B cell (primary cell): Measurements from ENCODE around the gene TYRP1. TPM values are rescaled to one million over a fixed set of nuclear protein-coding genes. Genes with fewer than 3 reads are reported as not detected.

Source experiments
- ATAC-seq: fragments of 200-7000 bp; cut with Tn5 transposase; one replicate; pipeline ENCODE4 v1.10.0; 2021; ENCODE audit warnings: low read depth, mild to moderate bottlenecking, moderate number of reproducible peaks, moderate library complexity
- CTCF ChIA-PET: fragments of 350-600 bp; sonication (Branson Sonifier 250); formaldehyde crosslinking; loops from one replicate; lab custom pipeline; 2021; ENCODE audit warnings: antibody characterized with exemption, inconsistent platforms; lab: Charles Lee
- POLR2A ChIA-PET: fragments of 350-600 bp; sonication (Branson Sonifier 250); formaldehyde crosslinking; loops from one replicate; lab custom pipeline; 2021; ENCODE audit warnings: antibody characterized with exemption; lab: Charles Lee
- DNase-seq: peaks from one replicate; pipeline ENCODE4 v3.0.0; 2013
- H2AFZ ChIP-seq: 2 replicates; pipeline ENCODE4 v1.6.1; 2012; ENCODE audit warnings: mild to moderate bottlenecking, low read depth, low read length; ENCODE audit not compliant: insufficient read depth, poor library complexity, severe bottlenecking
- H3K27ac ChIP-seq, 2 donors: 1 replicate in 1 of 2; 2 replicates in 1 of 2; pipeline ENCODE4 v1.5.1; 2012 to 2013; ENCODE audit warnings: low read length in 2 of 2, mild to moderate bottlenecking in 2 of 2, moderate library complexity in 1 of 2
- H3K27me3 ChIP-seq, 4 experiments: fragments of 200-600 bp in 1 of 4; sonication (generic) in 1 of 4; replicated peaks in 1 of 4; 1 replicate in 2 of 4; 2 replicates in 2 of 4; pipeline versions ENCODE4 v1.6.1 to v1.7.0; 2013 to 2016; ENCODE audit warnings: low read length in 3 of 4, mild to moderate bottlenecking in 2 of 4, mixed read lengths in 1 of 4, moderate library complexity in 1 of 4; ENCODE audit not compliant: insufficient read depth in 4 of 4, control insufficient read depth in 3 of 4; ENCODE audit errors: control extremely low read depth in 1 of 4
- H3K36me3 ChIP-seq, 2 experiments: replicated peaks in 1 of 2; 1 replicate in 1 of 2; 2 replicates in 1 of 2; pipeline versions ENCODE4 v1.6.1 to v1.7.1; 2013; ENCODE audit warnings: low read length in 1 of 2; ENCODE audit not compliant: insufficient read depth in 2 of 2, control insufficient read depth in 1 of 2; ENCODE audit errors: control extremely low read depth in 1 of 2, extremely low read depth in 1 of 2
- H3K4me1 ChIP-seq, 2 donors: fragments of 200-600 bp in 1 of 2; sonication (generic) in 1 of 2; 1 replicate in 1 of 2; 2 replicates in 1 of 2; pipeline versions ENCODE4 v1.5.1 to v1.6.1; 2013 to 2017; ENCODE audit warnings: low read length in 2 of 2; ENCODE audit not compliant: control insufficient read depth in 2 of 2, insufficient read depth in 2 of 2
- H3K4me2 ChIP-seq: replicated peaks from 2 replicates; pipeline ENCODE3; 2012; ENCODE audit warnings: mild to moderate bottlenecking, low read depth, low read length; ENCODE audit not compliant: poor library complexity, severe bottlenecking
- H3K4me3 ChIP-seq, 5 experiments: fragments of 200-600 bp in 1 of 5; sonication (generic) in 1 of 5; 1 replicate in 3 of 5; 2 replicates in 2 of 5; pipeline versions ENCODE4 v1.5.1 to v1.7.0; 2011 to 2016; ENCODE audit warnings: low read length in 4 of 5, mild to moderate bottlenecking in 4 of 5, low read depth in 2 of 5, control low read depth in 1 of 5, moderate library complexity in 1 of 5; ENCODE audit not compliant: insufficient read depth in 1 of 5; ENCODE audit errors: control extremely low read depth in 1 of 5, extremely low read depth in 1 of 5
- H3K79me2 ChIP-seq: fragments of 200-600 bp; sonication (generic); one replicate; pipeline ENCODE4 v1.6.0; 2016; ENCODE audit warnings: low read length; ENCODE audit not compliant: control insufficient read depth, insufficient read depth
- H3K9ac ChIP-seq: fragments of 200-600 bp; sonication (generic); 2 replicates; pipeline ENCODE4 v1.6.1; 2017; ENCODE audit warnings: mild to moderate bottlenecking, low read length, moderate library complexity
- H3K9me3 ChIP-seq, 3 donors: one replicate each; pipeline versions ENCODE4 v1.6.1 to v1.7.1; 2013; ENCODE audit warnings: low read length in 2 of 3; ENCODE audit not compliant: control insufficient read depth in 2 of 3, insufficient read depth in 1 of 3; ENCODE audit errors: control extremely low read depth in 1 of 3
- H4K20me1 ChIP-seq: 2 replicates; pipeline ENCODE4 v1.6.0; 2012; ENCODE audit warnings: mild to moderate bottlenecking, low read length; ENCODE audit not compliant: insufficient read depth, control insufficient read depth, poor library complexity, severe bottlenecking
- H3K27ac Mint-ChIP-seq: one replicate; pipeline ENCODE4 v1.8.0; 2021; ENCODE audit warnings: mixed read lengths
- H3K27me3 Mint-ChIP-seq: one replicate; pipeline ENCODE4 v1.8.0; 2021; ENCODE audit warnings: mixed read lengths
- H3K4me1 Mint-ChIP-seq: one replicate; pipeline ENCODE4 v1.8.0; 2021; ENCODE audit warnings: mixed read lengths
- H3K4me3 Mint-ChIP-seq: one replicate; pipeline ENCODE4 v1.8.0; 2021; ENCODE audit warnings: mixed read lengths
- H3K9me3 Mint-ChIP-seq: one replicate; pipeline ENCODE4 v1.8.0; 2022; ENCODE audit warnings: mixed read lengths; ENCODE audit not compliant: insufficient read depth
- CTCF ChIP-seq: fragments of 200-600 bp; IDR thresholded peaks from one replicate; pipeline ENCODE4 v1.8.0; 2022; ENCODE audit warnings: antibody characterized with exemption, mild to moderate bottlenecking
- EZH2 ChIP-seq: IDR thresholded peaks from 2 replicates; pipeline ENCODE4 v1.6.1; 2012; ENCODE audit warnings: borderline replicate concordance, low read depth, mild to moderate bottlenecking, moderate library complexity, low read length; ENCODE audit not compliant: insufficient read depth, poor library complexity, severe bottlenecking
- WGBS: methylation state at CpG from one replicate; pipeline ENCODE4 v1.1.5; 2013; ENCODE audit warnings: missing lambda C conversion rate; ENCODE audit not compliant: insufficient coverage; 5-methylcytosine and 5-hydroxymethylcytosine counted together
- intact Hi-C: fragments of 100-400 bp; cut with micrococcal nuclease; formaldehyde crosslinking; loops from one replicate; pipeline ENCODE4 v1.10.0; 2022
- polyA plus RNA-seq: library from polyadenylated mRNA; depleted of rRNA; stranded (reverse); fragments of >200 nt; gene quantifications from 2 replicates; pipeline ENCODE4 v1.2.3, GENCODE V29; 2012
- total RNA-seq, 2 donors: library from RNA; stranded (reverse); fragments of 120-200 nt in 1 of 2; gene quantifications; 1 replicate in 1 of 2; 2 replicates in 1 of 2; pipeline versions ENCODE4 v1.2.3 to v1.2.4, GENCODE V29; 2013 to 2022

Gene TYRP1
- total and polyA plus RNA-seq, 2 donors (not counting 1 experiment from before 2014, with no cell fraction given), result not detected

GRCh38 chr9:12681620-12682019 is 11.6 kb upstream of the TYRP1 start:
- Histone ChIP-seq H3K4me3 (no peak overlapping the region), H3K79me2 (no peaks in the 10 kb centered on the region), H3K9me3 (peaks cover 0 to 4% (median 0%) of the 10 kb centered on the region in 3 donors), H3K9ac (no peak overlapping the region), H3K4me2 (no peak overlapping the region), H3K4me1 (no peaks in the 10 kb centered on the region), H3K36me3 (no peaks in the 10 kb centered on the region), H3K27ac (no peak overlapping the region), H3K27me3 (no peaks in the 10 kb centered on the region), H4K20me1 (no peaks in the 10 kb centered on the region), H2AFZ (no peak overlapping the region)
- H3K27ac Mint-ChIP-seq, result no peak overlapping the region
- TF ChIP-seq EZH2, result no peak
- no peak for TF ChIP-seq CTCF
- intact Hi-C loops, result no loop called here
- no peak for ATAC-seq
- POLR2A ChIA-PET, result no interaction called here
- no peaks in the 10 kb centered on the region for H3K27me3 Mint-ChIP-seq
- no peak overlapping the region for H3K4me3 Mint-ChIP-seq
- H3K9me3 Mint-ChIP-seq, result no peaks in the 10 kb centered on the region
- no peak for DNase-seq
- CTCF ChIA-PET, result no interaction called here
- H3K4me1 Mint-ChIP-seq, result no peaks in the 10 kb centered on the region

- no peaks in the 10 kb centered on the region for H3K4me1 ChIP-seq
- CTCF ChIA-PET, result no interaction called here
- no peak overlapping the region for H3K4me3 Mint-ChIP-seq
Observed at GRCh38 chr9:12684974-12685373, 8.2 kb upstream of the TYRP1 start.

More at GRCh38 chr9:12684974-12685373, 8.2 kb upstream of the TYRP1 start:
- WGBS, result no CpG with 5 or more reads among the region's 1 CpG
- no peaks in the 10 kb centered on the region for H3K4me1 Mint-ChIP-seq
- no peak overlapping the region for H3K27ac Mint-ChIP-seq
- H3K9me3 Mint-ChIP-seq, result no peaks in the 10 kb centered on the region
- no peaks in the 10 kb centered on the region for H3K27me3 ChIP-seq
- H3K9ac ChIP-seq, result no peak overlapping the region
- POLR2A ChIA-PET, result no interaction called here
- no peaks in the 10 kb centered on the region for H3K9me3 ChIP-seq
- no peak overlapping the region for H2AFZ ChIP-seq
- H4K20me1 ChIP-seq, result no peaks in the 10 kb centered on the region
- no peak for DNase-seq
- ATAC-seq, result no peak
- intact Hi-C loops, result no loop called here
- H3K27me3 Mint-ChIP-seq, result no peaks in the 10 kb centered on the region
- H3K4me2 ChIP-seq, result no peak overlapping the region
- H3K27ac ChIP-seq, result no peak overlapping the region
- TF ChIP-seq EZH2 (no peak), CTCF (no peak)
- no peaks in the 10 kb centered on the region for H3K79me2 ChIP-seq
- H3K36me3 ChIP-seq, result no peaks in the 10 kb centered on the region
- no peak overlapping the region for H3K4me3 ChIP-seq
